ENCODE results near the gene PTPN12.

- no peak for TF ChIP-seq CTCF (IDR thresholded peaks at IDR 0.05; ENCODE audit: insufficient read depth, low read length)
- no peak for TF ChIP-seq GABPA (IDR thresholded peaks at IDR 0.05; ENCODE audit: low read depth)
Measured at GRCh38 chr7:77626586-77627308, 89.7 kb downstream of the PTPN12 start.
